HL-60 (cell line): ENCODE measurements around the gene PPFIA2.

Source experiments
- DNase-seq, 2 experiments: peaks; one replicate each; pipeline ENCODE4 v3.0.0-alpha.2; 2010 to 2020; ENCODE audit warnings: low read depth in 1 of 2, low spot score in 1 of 2
- H3K27ac ChIP-seq: fragments of 250-450 bp; sonication (Bioruptor Pico); replicated peaks from 2 replicates; pipeline ENCODE4 v1.5.1; 2020; ENCODE audit warnings: mild to moderate bottlenecking, moderate library complexity
- H3K27me3 ChIP-seq: fragments of 250-450 bp; sonication (Bioruptor Pico); 2 replicates; pipeline ENCODE4 v1.5.1; 2021; ENCODE audit warnings: mild to moderate bottlenecking, moderate library complexity; ENCODE audit not compliant: insufficient read depth, poor library complexity, severe bottlenecking
- H3K4me3 ChIP-seq: replicated peaks from 2 replicates; pipeline ENCODE4 v1.5.1; 2011; ENCODE audit warnings: mild to moderate bottlenecking, control low read depth, low read length; ENCODE audit not compliant: insufficient read depth
- CTCF ChIP-seq: IDR thresholded peaks from one replicate; pipeline ENCODE4 v1.5.1; 2011; ENCODE audit warnings: low read length, control low read depth, inconsistent platforms; ENCODE audit not compliant: insufficient read depth
- GABPA ChIP-seq: IDR thresholded peaks from 2 replicates; pipeline ENCODE4 v1.6.1; 2012; ENCODE audit warnings: low read depth
- POLR2AphosphoS5 ChIP-seq: IDR thresholded peaks from 2 replicates; pipeline ENCODE4 v1.6.1; 2012; ENCODE audit warnings: low read depth
- REST ChIP-seq: IDR thresholded peaks from 2 replicates; pipeline ENCODE4 v1.6.1; 2012; ENCODE audit warnings: low read depth; ENCODE audit not compliant: insufficient replicate concordance
- SPI1 ChIP-seq: IDR thresholded peaks from 2 replicates; pipeline ENCODE4 v1.6.1; 2012; ENCODE audit warnings: low read depth, mild to moderate bottlenecking, borderline replicate concordance

The PPFIA2 gene

GRCh38 chr12:81274637-81275529 is 484.3 kb downstream of the PPFIA2 start:
- no peak overlapping the region for H3K27ac ChIP-seq
- DNase-seq, result no peak
- H3K27me3 ChIP-seq, result no peaks in the 10 kb centered on the region
- TF ChIP-seq REST, result no peak
- no peak for TF ChIP-seq GABPA
- no peak overlapping the region for H3K4me3 ChIP-seq

GRCh38 chr12:81270385-81270784 is 488.8 kb downstream of the PPFIA2 start:
- no peak for TF ChIP-seq SPI1
- TF ChIP-seq GABPA, result no peak
- TF ChIP-seq CTCF, result no peak
- no peak for TF ChIP-seq POLR2AphosphoS5
- TF ChIP-seq REST, result no peak
- no peaks in the 10 kb centered on the region for H3K27me3 ChIP-seq
- H3K4me3 ChIP-seq, result no peak overlapping the region
- no peak overlapping the region for H3K27ac ChIP-seq
- DNase-seq, result no peak

- H3K27me3 ChIP-seq, result no peaks in the 10 kb centered on the region
- no peak for DNase-seq
- no peak overlapping the region for H3K27ac ChIP-seq
- TF ChIP-seq POLR2AphosphoS5, result no peak
- TF ChIP-seq GABPA, result no peak
- no peak for TF ChIP-seq SPI1
- TF ChIP-seq REST, result no peak
- no peak for TF ChIP-seq CTCF
- H3K4me3 ChIP-seq, result no peak overlapping the region
Measured at GRCh38 chr12:81263072-81263471, 496.1 kb downstream of the PPFIA2 start.
